Astrocyte of the spinal cord (primary cell): Measurements from ENCODE around the gene PSMD11.

Experiments used
- DNase-seq: peaks from one replicate; pipeline ENCODE4 v3.0.0; 2011; ENCODE audit warnings: low read depth, low spot score
- H3K4me3 ChIP-seq: 2 replicates; pipeline ENCODE4 v1.5.1; 2011; ENCODE audit warnings: low read depth, mild to moderate bottlenecking, low read length, moderate library complexity
- in situ Hi-C: cut with HindIII; loops from 2 replicates; pipeline ENCODE4 v1.10.0; 2017; ENCODE audit warnings: low sequenced_read_pairs
- TF ChIP-seq, protein P1 (sequence below): IDR thresholded peaks from 2 replicates; pipeline ENCODE4 v1.5.1; 2012; ENCODE audit warnings: low read depth, mild to moderate bottlenecking, low read length, inconsistent platforms

Gene PSMD11

DNA sequence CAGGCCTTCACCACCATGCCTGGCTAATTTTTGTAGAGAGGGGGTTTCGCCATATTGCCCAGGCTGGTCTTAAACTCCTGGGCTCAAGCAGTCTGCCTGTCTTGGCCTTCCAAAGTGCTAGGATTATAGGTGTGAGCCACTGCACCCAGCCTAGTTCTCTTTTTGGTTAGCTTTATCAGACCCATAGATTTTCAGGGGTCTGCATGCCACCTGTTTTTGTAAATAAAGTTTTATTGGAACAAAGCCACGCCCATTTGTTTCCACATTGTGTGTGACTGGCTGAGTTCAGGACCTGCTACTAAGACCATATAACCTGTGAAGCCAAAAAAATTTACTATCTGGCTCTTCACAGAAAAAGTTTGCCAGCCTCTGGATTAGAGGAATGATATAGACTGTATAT is 7.6 kb downstream of the PSMD11 start:
- H3K4me3 ChIP-seq, result no peak overlapping the region
- no peak for DNase-seq
- TF ChIP-seq, protein P1, sequence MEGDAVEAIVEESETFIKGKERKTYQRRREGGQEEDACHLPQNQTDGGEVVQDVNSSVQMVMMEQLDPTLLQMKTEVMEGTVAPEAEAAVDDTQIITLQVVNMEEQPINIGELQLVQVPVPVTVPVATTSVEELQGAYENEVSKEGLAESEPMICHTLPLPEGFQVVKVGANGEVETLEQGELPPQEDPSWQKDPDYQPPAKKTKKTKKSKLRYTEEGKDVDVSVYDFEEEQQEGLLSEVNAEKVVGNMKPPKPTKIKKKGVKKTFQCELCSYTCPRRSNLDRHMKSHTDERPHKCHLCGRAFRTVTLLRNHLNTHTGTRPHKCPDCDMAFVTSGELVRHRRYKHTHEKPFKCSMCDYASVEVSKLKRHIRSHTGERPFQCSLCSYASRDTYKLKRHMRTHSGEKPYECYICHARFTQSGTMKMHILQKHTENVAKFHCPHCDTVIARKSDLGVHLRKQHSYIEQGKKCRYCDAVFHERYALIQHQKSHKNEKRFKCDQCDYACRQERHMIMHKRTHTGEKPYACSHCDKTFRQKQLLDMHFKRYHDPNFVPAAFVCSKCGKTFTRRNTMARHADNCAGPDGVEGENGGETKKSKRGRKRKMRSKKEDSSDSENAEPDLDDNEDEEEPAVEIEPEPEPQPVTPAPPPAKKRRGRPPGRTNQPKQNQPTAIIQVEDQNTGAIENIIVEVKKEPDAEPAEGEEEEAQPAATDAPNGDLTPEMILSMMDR, result no peak
- in situ Hi-C loops, result no loop called here

DNA sequence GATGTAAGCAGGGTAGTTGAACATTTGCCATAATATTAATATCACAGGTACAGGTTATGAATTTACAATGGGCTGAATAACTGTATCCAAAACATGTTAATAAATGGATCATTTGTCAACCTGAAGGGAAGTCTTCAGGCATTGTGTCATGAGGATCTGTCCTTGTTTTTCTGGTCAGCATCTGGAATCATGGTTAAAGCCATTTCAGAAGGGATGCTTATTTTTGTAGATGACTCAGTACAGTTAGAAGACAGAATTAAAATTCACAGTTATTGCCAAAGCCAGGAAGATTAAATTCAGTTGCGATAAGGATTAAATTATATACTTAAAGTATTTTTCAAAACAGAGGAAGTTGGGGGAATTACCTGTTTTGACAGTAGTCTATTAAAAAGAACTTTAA is 8.0 kb downstream of the PSMD11 start:
- TF ChIP-seq, protein P1, result no peak
- no peak overlapping the region for H3K4me3 ChIP-seq
- in situ Hi-C loops, result no loop called here
- DNase-seq, result peak; percentile 12

DNA sequence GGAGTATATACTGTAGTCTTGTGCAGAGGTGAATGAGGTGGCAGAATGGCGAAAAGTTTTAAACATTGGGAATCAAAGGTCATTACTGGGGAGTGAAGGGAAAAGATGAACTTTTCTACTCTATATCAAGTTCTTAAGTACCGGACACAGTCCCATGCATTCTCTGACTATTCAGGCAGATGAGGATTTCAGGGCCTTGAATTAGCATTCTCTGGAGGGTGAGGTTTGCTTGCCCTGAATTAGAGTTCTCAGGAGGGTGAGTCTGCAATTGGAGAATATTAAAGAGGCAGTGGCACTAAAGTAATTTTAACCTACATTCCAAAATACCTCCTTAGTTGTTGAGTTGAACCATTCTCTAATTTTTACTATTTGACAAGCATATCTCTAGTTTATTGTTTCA is 9.1 kb downstream of the PSMD11 start:
- no peak for DNase-seq
- in situ Hi-C loops, result no loop called here
- H3K4me3 ChIP-seq, result no peak overlapping the region
- TF ChIP-seq, protein P1, result no peak

DNA sequence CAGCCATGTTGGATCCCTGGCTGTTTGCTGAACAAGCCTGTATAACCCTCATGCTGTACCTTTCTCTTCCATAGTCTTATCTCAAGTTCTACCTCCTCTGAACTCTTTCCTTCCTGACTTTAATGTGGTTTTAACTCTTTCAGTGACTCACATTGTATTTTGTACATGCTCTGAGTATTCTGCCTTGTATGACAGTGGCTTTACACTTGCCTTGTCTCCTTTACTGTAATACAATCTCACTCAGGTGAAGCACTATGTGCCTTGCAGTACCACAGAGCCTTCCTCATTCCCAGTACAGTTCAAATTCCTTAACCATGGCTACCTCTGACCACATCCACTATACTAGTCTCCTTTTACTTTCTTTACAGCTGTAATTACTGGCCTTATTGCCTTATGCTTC is 14.1 kb downstream of the PSMD11 start:
- no peak for DNase-seq
- no peak overlapping the region for H3K4me3 ChIP-seq
- TF ChIP-seq, protein P1, result no peak
- in situ Hi-C loops, result no loop called here

DNA sequence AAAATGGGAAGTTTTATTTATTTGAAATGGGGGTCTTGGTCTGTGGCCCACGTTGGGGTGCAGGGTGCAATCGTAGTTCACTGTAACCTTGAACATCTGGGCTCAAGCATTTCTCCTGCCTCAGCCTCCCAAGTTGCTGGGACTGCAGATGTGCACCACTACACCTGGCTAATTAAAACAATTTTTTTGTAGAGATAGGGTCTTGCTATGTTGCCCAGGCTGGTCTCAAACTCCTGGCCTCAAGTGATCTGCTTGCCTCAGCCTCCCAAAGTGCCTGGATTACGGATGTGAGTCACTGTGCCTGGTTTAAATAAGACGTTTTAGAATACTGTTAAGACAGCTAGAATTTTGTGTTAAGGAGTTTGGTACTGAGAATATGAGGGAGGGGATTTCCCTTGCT is 15.7 kb downstream of the PSMD11 start:
- no peak overlapping the region for H3K4me3 ChIP-seq
- TF ChIP-seq, protein P1, result no peak
- no peak for DNase-seq
- in situ Hi-C loops, result no loop called here

DNA sequence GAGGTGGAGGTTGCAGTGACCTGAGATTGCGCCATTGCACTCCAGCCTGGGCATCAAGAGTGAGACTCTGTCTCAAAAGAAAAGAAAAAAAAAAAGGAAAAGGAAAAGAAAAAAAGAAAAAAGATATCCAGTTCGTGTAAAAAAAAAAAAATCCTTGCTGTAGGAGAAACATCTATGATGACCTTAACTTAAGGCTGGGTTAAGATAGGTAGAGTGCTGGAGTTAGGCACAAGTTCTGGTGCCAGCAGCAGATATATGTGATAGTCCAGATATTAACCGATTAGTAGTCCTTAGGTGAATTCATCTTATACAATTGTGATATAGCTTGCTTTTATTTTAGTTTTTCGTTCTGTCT is 17.2 kb downstream of the PSMD11 start:
- in situ Hi-C loops, result no loop called here
- TF ChIP-seq, protein P1, result no peak
- DNase-seq, result no peak
- no peak overlapping the region for H3K4me3 ChIP-seq
